ENCODE measurements around the gene ABCA7.

GRCh38 chr19:1085053-1085658, 45.2 kb downstream of the ABCA7 start:
- TF ChIP-seq POLR2AphosphoS5 (IDR thresholded peaks at IDR 0.05; ENCODE audit: low read depth, low read length): peak; percentile 23; the same call in 1 of the 2 replicates
- TF ChIP-seq CTCF (IDR thresholded peaks at IDR 0.05 in 2 of 3, conservative IDR thresholded peaks at IDR 0.05 in 1 of 3; ENCODE audit: borderline replicate concordance in 1 of 3, insufficient read depth in 1 of 3, low read depth in 2 of 3, low read length in 2 of 3): no peak
- no peak for TF ChIP-seq CEBPB (IDR thresholded peaks at IDR 0.05; ENCODE audit: low read depth)

All from HCT116 (cell line).